Stimulated activated CD4-positive, alpha-beta T cell treated with anti-CD3 and anti-CD28 coated beads, Interleukin-1b, Interleukin-23, amount 100 ng/mL, for 48 hours (primary cell): ENCODE measurements around the gene PRPF40B.

Source experiments
- DNase-seq: peaks from one replicate; pipeline ENCODE4 v3.0.0-alpha.2; 2020

Gene PRPF40B

DNA sequence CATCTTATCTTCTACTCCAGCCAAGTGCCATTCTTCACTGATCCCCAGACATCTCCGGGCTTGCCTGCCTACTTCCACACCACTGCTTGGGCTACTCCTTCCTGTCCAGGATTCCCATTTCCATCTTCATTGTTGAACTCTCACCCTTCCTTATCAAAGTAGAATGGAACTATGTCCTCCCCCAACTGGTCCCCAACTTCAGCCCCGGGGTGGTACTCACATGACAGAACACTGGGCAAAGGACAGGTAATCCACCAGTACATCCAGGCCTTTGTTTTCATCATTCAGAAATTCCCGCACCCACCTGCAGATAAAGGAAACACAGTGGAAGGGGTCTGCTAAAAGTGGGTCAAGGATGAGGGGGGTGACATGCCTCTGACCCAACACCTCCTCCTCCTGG is 38.4 kb downstream of the PRPF40B start:
- DNase-seq, result no peak

- DNase-seq, result peak; percentile 75
These were observed 39.9 kb downstream of the PRPF40B start for GRCh38 chr12:49662998-49663843.

GRCh38 chr12:49664167-49664566 is 40.8 kb downstream of the PRPF40B start:
- no peak for DNase-seq

DNA sequence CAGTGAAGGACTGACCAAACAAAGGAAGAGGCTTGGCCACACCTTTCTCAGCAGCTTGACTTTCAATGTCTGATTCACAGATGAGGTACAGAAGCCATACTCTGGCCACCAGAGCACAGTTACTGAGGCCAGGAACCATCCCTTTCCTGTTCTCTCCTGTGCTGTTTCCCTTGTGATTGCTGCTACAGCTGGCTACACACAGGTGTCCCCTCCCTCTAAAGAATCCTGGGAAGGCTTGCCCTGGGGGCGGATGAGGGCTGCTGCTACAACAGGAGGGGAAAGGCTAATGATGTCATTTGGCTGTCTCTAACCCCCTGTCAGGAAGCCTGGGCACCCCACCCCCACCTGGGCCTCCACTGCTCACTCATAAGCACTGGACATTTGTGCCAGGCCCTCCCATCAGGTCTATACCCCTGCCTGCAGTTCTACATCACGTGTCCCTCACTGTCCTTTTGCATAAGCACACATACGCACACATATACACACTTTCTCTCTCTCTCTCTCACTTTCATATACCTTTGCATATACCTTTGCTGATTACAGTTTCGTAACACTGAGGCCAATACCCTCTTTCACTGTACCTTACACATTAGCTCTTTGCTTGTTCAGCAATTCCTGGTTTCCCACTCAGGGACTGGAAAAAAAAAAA is 41.4 kb downstream of the PRPF40B start:
- no peak for DNase-seq

DNA sequence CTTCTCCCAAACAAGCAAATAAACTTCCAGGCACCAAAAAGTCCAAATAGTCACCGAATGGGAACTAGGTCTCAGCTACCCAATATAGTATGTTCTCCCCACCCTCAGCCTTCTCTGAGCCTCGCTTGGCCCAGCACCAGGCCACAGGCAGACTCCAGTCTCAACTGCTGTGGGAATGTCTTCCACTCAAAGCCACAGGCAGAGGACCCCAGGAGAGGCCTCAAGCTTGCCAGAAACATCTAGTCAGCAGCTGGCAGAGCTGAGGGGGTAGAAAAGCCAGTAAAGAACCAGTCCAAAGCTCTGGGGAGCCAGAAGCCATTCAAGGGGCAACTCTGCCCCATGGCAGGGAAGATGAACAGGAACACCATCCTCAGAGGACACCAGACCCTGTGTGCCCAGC is 42.0 kb downstream of the PRPF40B start:
- no peak for DNase-seq

- no peak for DNase-seq
These were observed 42.8 kb downstream of the PRPF40B start for GRCh38 chr12:49666176-49666575.

GRCh38 chr12:49667325-49668090 is 44.1 kb downstream of the PRPF40B start:
- DNase-seq, result no peak

GRCh38 chr12:49669796-49670195 is 46.4 kb downstream of the PRPF40B start:
- DNase-seq, result no peak

DNA sequence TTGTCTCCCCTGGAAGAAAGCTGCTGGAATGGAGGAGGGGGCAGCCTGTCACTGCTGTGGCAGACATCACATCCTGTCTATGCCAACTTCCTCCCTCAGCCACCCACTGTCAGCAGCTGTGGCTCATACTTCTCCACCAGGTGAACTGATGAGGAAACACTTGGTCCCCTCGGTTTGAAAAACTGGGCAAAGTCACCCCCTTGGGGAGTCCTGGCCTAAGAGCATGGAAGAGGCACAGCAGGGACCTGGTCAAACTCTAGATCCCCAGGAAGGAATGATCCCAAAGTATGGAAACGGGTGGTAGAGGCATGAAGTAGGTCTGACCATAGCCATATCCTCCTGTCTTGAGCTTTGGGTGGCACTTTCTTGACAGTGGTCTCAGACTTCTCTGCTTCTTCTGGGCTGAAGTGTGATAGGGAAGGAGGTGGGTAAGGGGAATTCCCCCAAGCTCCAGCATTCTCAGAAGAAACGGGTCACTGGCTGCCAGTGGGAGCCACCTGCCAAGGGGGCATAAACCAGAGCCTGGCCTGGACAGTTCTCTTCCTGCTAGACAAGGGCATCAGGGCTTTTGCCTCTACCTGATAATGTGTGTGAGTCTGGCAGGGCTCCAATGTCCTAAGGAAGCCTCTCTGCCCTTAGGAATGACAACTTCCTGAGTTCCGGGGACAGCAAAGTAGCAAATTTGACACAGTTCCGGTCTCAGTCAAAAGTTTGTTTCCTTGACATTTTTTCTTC is 47.8 kb downstream of the PRPF40B start:
- DNase-seq, result peak; percentile 53

- no peak for DNase-seq
These were observed 49.2 kb downstream of the PRPF40B start for GRCh38 chr12:49672301-49673217.

- DNase-seq, result no peak
These were observed 50.3 kb downstream of the PRPF40B start for GRCh38 chr12:49673446-49674317.

DNA sequence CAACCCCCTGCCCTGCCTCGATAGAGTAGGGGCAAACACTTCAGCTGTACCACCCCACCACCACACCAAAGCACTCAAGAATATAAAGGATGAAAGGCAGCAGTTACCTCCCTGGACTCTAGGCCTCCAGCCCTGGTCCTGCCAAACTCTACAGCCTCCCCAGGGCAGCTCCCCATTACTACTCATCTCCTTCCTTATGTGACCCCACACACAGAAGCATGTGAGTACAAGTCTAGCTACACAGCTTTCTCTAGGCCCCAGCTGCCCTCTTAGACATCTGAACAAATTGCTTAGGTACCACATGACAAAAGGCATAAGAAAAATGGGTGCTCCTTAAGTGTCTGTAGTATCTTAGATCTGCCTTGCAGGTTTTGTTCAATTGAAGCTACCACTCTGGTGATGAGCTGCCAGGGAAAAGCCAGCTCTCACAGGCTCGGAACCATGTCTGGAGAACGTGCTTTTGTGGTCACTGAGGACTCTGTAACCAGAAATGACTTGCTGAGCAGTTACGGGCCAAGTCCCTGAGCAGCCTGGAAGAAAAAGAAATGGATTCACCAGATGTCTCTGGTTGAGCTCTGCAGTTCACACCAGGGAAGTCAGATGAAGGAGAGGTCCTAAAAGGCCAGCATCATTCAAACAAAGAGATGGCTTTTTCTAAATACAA is 51.1 kb downstream of the PRPF40B start:
- no peak for DNase-seq

GRCh38 chr12:49675137-49675536 is 51.8 kb downstream of the PRPF40B start:
- DNase-seq, result no peak

GRCh38 chr12:49678711-49679110 is 55.4 kb downstream of the PRPF40B start:
- no peak for DNase-seq

DNA sequence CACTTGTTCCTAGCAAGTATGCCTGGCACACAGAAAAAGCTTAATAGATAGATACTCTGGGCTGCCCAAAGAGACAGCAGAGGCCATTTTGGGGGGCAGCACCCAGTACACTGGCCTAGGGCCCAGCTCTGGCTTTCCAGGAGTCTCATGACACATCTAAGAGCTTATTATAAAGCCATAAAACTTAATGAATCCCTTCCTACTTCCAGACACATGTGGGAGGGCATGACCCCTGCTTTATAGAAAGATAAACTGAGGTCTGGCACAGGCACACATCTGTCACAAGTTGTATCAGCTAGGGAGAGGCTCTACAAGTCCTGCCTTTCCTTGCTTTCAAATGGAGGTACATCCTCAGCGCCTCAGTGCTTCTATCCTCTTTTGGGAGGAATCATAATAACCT is 56.7 kb downstream of the PRPF40B start:
- DNase-seq, result no peak

- no peak for DNase-seq
These were observed 60.4 kb downstream of the PRPF40B start for GRCh38 chr12:49683599-49684309.

DNA sequence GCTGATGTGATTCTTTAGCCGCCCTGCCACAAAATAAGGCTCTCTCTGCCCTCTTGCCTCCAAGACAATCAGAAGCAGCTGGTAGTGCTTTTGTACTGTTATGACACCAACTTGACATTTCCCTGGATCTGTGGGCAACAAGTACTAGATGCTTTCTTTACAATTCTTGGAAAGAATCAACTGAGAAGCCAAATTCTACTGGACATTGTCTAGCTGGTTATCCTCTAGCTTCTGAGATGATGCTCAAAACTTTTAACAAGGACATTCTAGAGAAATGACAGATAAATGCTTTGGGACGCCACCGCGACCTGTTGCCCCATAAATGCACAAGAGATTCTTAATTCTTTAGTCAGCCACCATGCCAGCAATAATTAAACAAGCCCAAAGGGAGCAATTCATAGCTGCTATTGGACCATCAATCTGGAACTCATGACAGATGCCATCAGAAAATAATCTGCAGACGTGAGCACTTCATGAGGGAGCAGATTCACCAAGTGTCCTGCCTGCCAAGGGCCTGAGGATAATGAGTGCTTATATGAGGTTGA is 61.0 kb downstream of the PRPF40B start:
- DNase-seq, result no peak

DNA sequence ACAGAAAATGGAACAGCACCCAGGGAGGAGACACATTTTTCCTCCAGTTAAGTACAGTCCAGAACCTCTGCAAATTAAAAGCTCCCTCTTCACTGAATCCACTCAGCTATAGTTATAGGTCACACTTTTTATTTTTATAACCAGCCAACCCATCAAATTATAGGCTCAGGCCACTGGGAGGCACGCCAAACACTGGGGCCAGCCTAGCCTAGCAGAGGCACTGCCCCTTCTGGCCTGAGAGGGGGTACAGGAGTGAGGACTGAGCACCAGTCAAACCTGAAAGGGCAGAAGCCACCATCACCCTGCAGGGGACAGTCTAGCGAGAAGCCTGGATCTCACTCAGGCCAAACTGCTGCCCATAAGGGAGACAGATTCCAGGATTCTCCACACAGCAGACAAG is 64.6 kb downstream of the PRPF40B start:
- DNase-seq, result no peak

GRCh38 chr12:49689237-49689636 is 65.9 kb downstream of the PRPF40B start:
- DNase-seq, result no peak
